BLaER1 (cell line): ENCODE data around the gene PLBD2.

ENCODE experiments used
- H3K27ac ChIP-seq: shearing (Covaris generic); formaldehyde crosslinking; 2 replicates; pipeline ENCODE4 v1.8.1; 2022
- H3K27me3 ChIP-seq: shearing (Covaris generic); formaldehyde crosslinking; 2 replicates; pipeline ENCODE4 v1.8.1; 2022
- H3K36me3 ChIP-seq: shearing (Covaris generic); formaldehyde crosslinking; 2 replicates; pipeline ENCODE4 v1.8.1; 2022
- H3K4me1 ChIP-seq: shearing (Covaris generic); formaldehyde crosslinking; 2 replicates; pipeline ENCODE4 v1.8.1; 2022
- H3K4me2 ChIP-seq: shearing (Covaris generic); formaldehyde crosslinking; 2 replicates; pipeline ENCODE4 v1.8.1; 2022
- H3K4me3 ChIP-seq: shearing (Covaris generic); formaldehyde crosslinking; 2 replicates; pipeline ENCODE4 v1.8.1; 2022
- H3K9ac ChIP-seq: shearing (Covaris generic); formaldehyde crosslinking; 2 replicates; pipeline ENCODE4 v1.8.1; 2022
- H3K9me3 ChIP-seq: shearing (Covaris generic); formaldehyde crosslinking; 2 replicates; pipeline ENCODE4 v1.8.1; 2022
- H4K20me1 ChIP-seq: shearing (Covaris generic); formaldehyde crosslinking; 2 replicates; pipeline ENCODE4 v1.8.1; 2022
- Cebpa-rat ChIP-seq: shearing (Covaris generic); IDR thresholded peaks from 2 replicates; pipeline ENCODE4 v1.8.1; 2022

The PLBD2 gene

GRCh38 chr12:113438523-113439300 is 80.3 kb downstream of the PLBD2 start:
- no peaks in the 10 kb centered on the region for H3K9me3 ChIP-seq
- no peak overlapping the region for H3K9ac ChIP-seq
- H3K27me3 ChIP-seq: no peaks in the 10 kb centered on the region
- H3K36me3 ChIP-seq: no peaks in the 10 kb centered on the region
- H3K27ac ChIP-seq: no peak overlapping the region
- H3K4me3 ChIP-seq: no peak overlapping the region
- no peaks in the 10 kb centered on the region for H3K4me1 ChIP-seq
- no peaks in the 10 kb centered on the region for H4K20me1 ChIP-seq
- TF ChIP-seq Cebpa-rat: no peak
- no peak overlapping the region for H3K4me2 ChIP-seq

DNA sequence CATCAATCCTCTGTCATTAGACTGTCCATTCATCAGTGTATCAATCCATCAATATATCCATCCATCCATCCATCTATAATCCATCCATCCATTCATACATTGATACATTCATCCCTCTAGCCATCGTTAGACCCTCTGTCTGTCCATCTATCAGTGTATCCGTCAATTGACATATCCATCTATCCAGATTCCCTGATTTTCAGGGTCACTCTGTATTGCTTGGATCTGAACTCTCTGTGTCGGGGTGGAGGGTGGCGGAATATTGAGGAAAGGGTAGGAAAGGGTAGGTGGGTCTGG is 80.9 kb downstream of the PLBD2 start:
- Histone ChIP-seq H3K4me3 (no peak overlapping the region), H3K9ac (no peak overlapping the region), H3K36me3 (no peaks in the 10 kb centered on the region), H3K27me3 (no peaks in the 10 kb centered on the region), H3K4me2 (no peak overlapping the region), H4K20me1 (no peaks in the 10 kb centered on the region), H3K4me1 (no peaks in the 10 kb centered on the region), H3K27ac (no peak overlapping the region), H3K9me3 (no peaks in the 10 kb centered on the region)
- TF ChIP-seq Cebpa-rat: no peak

DNA sequence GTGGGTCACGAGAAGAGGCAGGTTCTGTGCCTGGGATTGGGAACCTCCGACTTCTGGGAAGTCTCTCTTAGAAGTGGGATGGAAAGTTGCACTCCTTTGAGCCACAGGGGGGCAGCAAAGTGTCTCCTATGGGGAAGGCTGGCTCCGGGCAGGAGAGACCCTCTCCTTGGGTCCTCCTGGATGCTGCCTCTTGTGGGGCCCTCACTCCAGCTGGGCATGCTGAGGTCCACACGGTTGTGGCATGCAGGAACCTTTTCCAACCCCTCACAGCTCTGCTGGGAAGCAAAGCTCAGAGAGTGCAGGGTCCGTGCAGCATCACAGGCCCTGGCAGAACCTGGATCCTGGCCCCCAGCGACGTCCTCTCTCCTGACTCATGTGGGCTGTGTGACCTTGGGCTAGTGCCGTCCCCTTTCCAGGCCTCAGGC is 81.2 kb downstream of the PLBD2 start:
- Histone ChIP-seq H3K9me3 (no peaks in the 10 kb centered on the region), H3K4me3 (no peak overlapping the region), H3K9ac (no peak overlapping the region), H4K20me1 (no peaks in the 10 kb centered on the region), H3K36me3 (no peaks in the 10 kb centered on the region), H3K27ac (no peak overlapping the region), H3K27me3 (no peaks in the 10 kb centered on the region), H3K4me2 (no peak overlapping the region), H3K4me1 (no peaks in the 10 kb centered on the region)
- no peak for TF ChIP-seq Cebpa-rat

DNA sequence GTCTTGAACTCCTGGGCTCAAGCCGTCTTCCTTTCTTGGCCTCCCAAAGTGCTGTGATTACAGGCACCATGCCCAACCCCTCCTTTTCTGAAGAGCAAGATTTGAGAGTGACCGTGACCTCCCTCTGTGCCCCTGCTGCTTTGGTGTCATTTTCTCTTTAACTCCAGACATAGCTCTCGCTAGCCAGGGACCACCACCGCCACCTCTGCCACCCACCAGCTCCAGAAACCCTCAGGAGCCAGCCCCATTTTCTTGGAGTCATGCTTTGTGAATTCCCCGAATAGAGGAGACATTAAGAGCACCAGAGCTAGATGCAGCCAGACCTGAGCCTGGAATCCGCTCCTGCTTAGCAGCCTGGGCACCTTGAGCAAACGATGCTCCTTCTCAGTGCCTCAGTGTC is 81.9 kb downstream of the PLBD2 start:
- Histone ChIP-seq H3K4me3 (no peak overlapping the region), H3K9me3 (peaks cover 3% of the 10 kb centered on the region; the same call in 1 of the 2 replicates), H3K27ac (no peak overlapping the region), H3K27me3 (no peaks in the 10 kb centered on the region), H3K4me2 (no peak overlapping the region), H3K4me1 (peaks cover 1% of the 10 kb centered on the region; the same call in 1 of the 2 replicates), H3K9ac (no peak overlapping the region), H4K20me1 (no peaks in the 10 kb centered on the region), H3K36me3 (no peaks in the 10 kb centered on the region)
- no peak for TF ChIP-seq Cebpa-rat
